Epithelial cell of esophagus (primary cell): Measurements from ENCODE around the gene CELF4.

Experiments used
- DNase-seq: peaks from one replicate; pipeline ENCODE4 v3.0.0; 2010; ENCODE audit warnings: low read depth
- H3K4me3 ChIP-seq: 2 replicates; pipeline ENCODE4 v1.5.1; 2011; ENCODE audit warnings: mild to moderate bottlenecking, low read length, control low read depth
- CTCF ChIP-seq: IDR thresholded peaks from 2 replicates; pipeline ENCODE4 v1.5.1; 2011; ENCODE audit warnings: low read depth, mild to moderate bottlenecking, low read length, control low read depth, inconsistent platforms; ENCODE audit not compliant: insufficient read depth; ENCODE audit errors: missing control alignments

The CELF4 gene

GRCh38 chr18:37565101-37565976 is at the start of gene CELF4:
TSS of gene CELF4 (minus strand) at chr18:37565798.
- peak; percentile 16 for DNase-seq
- no peak for TF ChIP-seq CTCF
- peak within 1 kb of the TSS; percentile 57 for H3K4me3 ChIP-seq

- no peak for DNase-seq
- no peak for TF ChIP-seq CTCF
- no peak overlapping the region for H3K4me3 ChIP-seq
Measured at GRCh38 chr18:37613253-37613565, 47.6 kb upstream of the CELF4 start.

- DNase-seq: no peak
- TF ChIP-seq CTCF: no peak
- H3K4me3 ChIP-seq: no peak overlapping the region
Measured at GRCh38 chr18:37612524-37613252, 47.1 kb upstream of the CELF4 start.

GRCh38 chr18:37611614-37612279 is 46.1 kb upstream of the CELF4 start:
- H3K4me3 ChIP-seq: no peak overlapping the region
- no peak for DNase-seq
- TF ChIP-seq CTCF: no peak

- H3K4me3 ChIP-seq: no peak overlapping the region
- TF ChIP-seq CTCF: no peak
- DNase-seq: no peak
Measured at GRCh38 chr18:37608876-37609275, 43.3 kb upstream of the CELF4 start.

GRCh38 chr18:37607281-37607680 is 41.7 kb upstream of the CELF4 start:
- no peak for DNase-seq
- H3K4me3 ChIP-seq: no peak overlapping the region
- TF ChIP-seq CTCF: no peak
